Liver (tissue), 9 donors: ENCODE results near the gene C8B. TPM values are rescaled to one million over a fixed set of nuclear protein-coding genes. Genes with fewer than 3 reads are reported as not detected.

ENCODE experiments used
- DNase-seq: peaks from one replicate; pipeline ENCODE4 v3.0.0-alpha.2; 2017; ENCODE audit warnings: low spot score
- H3K27ac ChIP-seq, 2 donors: one replicate each; pipeline ENCODE4 v1.7.0; 2013; ENCODE audit warnings: inconsistent platforms in 2 of 2, low read length in 2 of 2, control low read depth in 1 of 2, low read depth in 1 of 2, mild to moderate bottlenecking in 1 of 2
- H3K27me3 ChIP-seq, 4 donors: one replicate each; pipeline versions ENCODE4 v1.6.1 to v1.7.0; 2013; ENCODE audit warnings: low read length in 3 of 4, inconsistent platforms in 1 of 4, mild to moderate bottlenecking in 1 of 4, moderate library complexity in 1 of 4; ENCODE audit not compliant: control insufficient read depth in 4 of 4, insufficient read depth in 4 of 4
- H3K36me3 ChIP-seq, 4 donors: one replicate each; pipeline versions ENCODE4 v1.6.1 to v1.7.0; 2013; ENCODE audit warnings: low read length in 3 of 4, mild to moderate bottlenecking in 3 of 4, low read depth in 1 of 4, moderate library complexity in 1 of 4; ENCODE audit not compliant: control insufficient read depth in 4 of 4, insufficient read depth in 3 of 4
- H3K4me1 ChIP-seq, 4 donors: one replicate each; pipeline versions ENCODE4 v1.6.1 to v1.7.0; 2013; ENCODE audit warnings: low read length in 3 of 4, mild to moderate bottlenecking in 3 of 4, moderate library complexity in 1 of 4; ENCODE audit not compliant: control insufficient read depth in 4 of 4, insufficient read depth in 4 of 4
- H3K4me3 ChIP-seq, 3 donors: one replicate each; pipeline versions ENCODE4 v1.6.1 to v1.7.0; 2013; ENCODE audit warnings: low read length in 3 of 3, control low read depth in 1 of 3, low read depth in 1 of 3, mild to moderate bottlenecking in 1 of 3
- H3K9ac ChIP-seq, 2 donors: one replicate each; pipeline ENCODE4 v1.7.0; 2013; ENCODE audit warnings: low read length in 2 of 2, mild to moderate bottlenecking in 2 of 2, moderate library complexity in 2 of 2, control low read depth in 1 of 2, low read depth in 1 of 2
- H3K9me3 ChIP-seq, 4 donors: one replicate each; pipeline versions ENCODE4 v1.6.1 to v1.7.0; 2013; ENCODE audit warnings: low read length in 3 of 4; ENCODE audit not compliant: control insufficient read depth in 4 of 4
- EGR1 ChIP-seq, 2 donors: IDR thresholded peaks; 2 replicates each; pipeline ENCODE4 v1.6.1; 2016 to 2018; ENCODE audit warnings: antibody characterized with exemption in 2 of 2, low read depth in 2 of 2
- FOXA1 ChIP-seq: IDR thresholded peaks from 2 replicates; pipeline ENCODE4 v1.6.1; 2016; ENCODE audit warnings: antibody characterized with exemption
- FOXA2 ChIP-seq: IDR thresholded peaks from 2 replicates; pipeline ENCODE4 v1.6.1; 2016; ENCODE audit warnings: antibody characterized with exemption
- GABPA ChIP-seq, 2 donors: IDR thresholded peaks in 1 of 2; conservative IDR thresholded peaks in 1 of 2; 2 replicates each; pipeline ENCODE4 v1.6.1; 2016; ENCODE audit warnings: antibody characterized with exemption in 2 of 2, mild to moderate bottlenecking in 1 of 2, moderate library complexity in 1 of 2
- HNF4A ChIP-seq, 2 donors: conservative IDR thresholded peaks; 2 replicates each; pipeline ENCODE4 v1.6.1; 2016; ENCODE audit warnings: antibody characterized with exemption in 2 of 2, mild to moderate bottlenecking in 2 of 2
- HNF4G ChIP-seq: IDR thresholded peaks from 2 replicates; pipeline ENCODE4 v1.6.1; 2016; ENCODE audit warnings: antibody characterized with exemption
- JUND ChIP-seq, 2 donors: IDR thresholded peaks; 2 replicates each; pipeline ENCODE4 v1.6.1; 2016; ENCODE audit warnings: antibody characterized with exemption in 2 of 2
- NR2F2 ChIP-seq: IDR thresholded peaks from 2 replicates; pipeline ENCODE4 v1.6.1; 2016; ENCODE audit warnings: antibody characterized with exemption
- RAD21 ChIP-seq, 2 donors: IDR thresholded peaks; 2 replicates each; pipeline ENCODE4 v1.6.1; 2016; ENCODE audit warnings: antibody characterized with exemption in 2 of 2, mild to moderate bottlenecking in 2 of 2
- REST ChIP-seq: IDR thresholded peaks from 2 replicates; pipeline ENCODE4 v1.6.1; 2016; ENCODE audit warnings: antibody characterized with exemption, mild to moderate bottlenecking
- RXRA ChIP-seq, 2 donors: IDR thresholded peaks; 2 replicates each; pipeline ENCODE4 v1.6.1; 2017 to 2018; ENCODE audit warnings: antibody characterized with exemption in 2 of 2, mild to moderate bottlenecking in 1 of 2
- SP1 ChIP-seq: IDR thresholded peaks from 2 replicates; pipeline ENCODE4 v1.6.1; 2018; ENCODE audit warnings: antibody characterized with exemption, mild to moderate bottlenecking
- TAF1 ChIP-seq: conservative IDR thresholded peaks from 2 replicates; pipeline ENCODE4 v1.6.1; 2016; ENCODE audit warnings: antibody characterized with exemption, mild to moderate bottlenecking
- YY1 ChIP-seq: IDR thresholded peaks from 2 replicates; pipeline ENCODE4 v1.6.1; 2016; ENCODE audit warnings: antibody characterized with exemption, mild to moderate bottlenecking
- ZBTB33 ChIP-seq: IDR thresholded peaks from 2 replicates; pipeline ENCODE4 v1.6.1; 2016; ENCODE audit warnings: antibody characterized with exemption
- WGBS: extraction: QIAGEN DNeasy Blood & Tissue Kit; methylation state at CpG from one replicate; pipeline ENCODE4 v1.1.7; 2013; 5-methylcytosine and 5-hydroxymethylcytosine counted together
- polyA plus RNA-seq, 2 donors: library from polyadenylated mRNA; stranded (reverse) in 1 of 2; unstranded in 1 of 2; fragments of 200-250 nt in 1 of 2; fragments of >200 nt in 1 of 2; fragmentation: Nextera tagmentation in 1 of 2; extraction: Ambion mirVana in 1 of 2; gene quantifications; one replicate each; pipeline versions ENCODE4 v1.2.1 to v1.2.3, GENCODE V29; 2013 to 2015
- total RNA-seq, 2 donors: library from RNA; depleted of rRNA; stranded (reverse); fragments of >200 nt; gene quantifications; one replicate each; pipeline ENCODE4 v1.2.3, GENCODE V29; 2014
- TF ChIP-seq, protein P1 (sequence below): IDR thresholded peaks from 2 replicates; pipeline ENCODE4 v1.6.1; 2016; ENCODE audit warnings: antibody characterized with exemption
- TF ChIP-seq, protein P2 (sequence below): fragments of 150-350 bp; IDR thresholded peaks from 2 replicates; pipeline ENCODE4 v1.5.1; 2017; ENCODE audit warnings: improper control_type of control experiment, low read depth, low read length; ENCODE audit not compliant: missing input control
- TF ChIP-seq, protein P3 (sequence below): IDR thresholded peaks from 2 replicates; pipeline ENCODE4 v1.6.1; 2016; ENCODE audit warnings: antibody characterized with exemption
- donor health status: healthy.
- donor health status: healthy.
- donor health status: healthy.
- donor health status: healthy.
- donor health status: healthy.

Gene C8B
- total and polyA plus RNA-seq, 4 donors, result 151 to 703 (median 356) TPM

- no peaks in the 10 kb centered on the region for H3K27me3 ChIP-seq
- TF ChIP-seq NR2F2, result peak; percentile 34
- TF ChIP-seq ZBTB33, result peak; percentile 84
- peak; percentile 79 for TF ChIP-seq YY1
- peak; percentile 59 to 67 for TF ChIP-seq RAD21 (IDR thresholded peaks at IDR 0.05)
- TF ChIP-seq FOXA1, result peak; percentile 94
- TF ChIP-seq, protein P1, sequence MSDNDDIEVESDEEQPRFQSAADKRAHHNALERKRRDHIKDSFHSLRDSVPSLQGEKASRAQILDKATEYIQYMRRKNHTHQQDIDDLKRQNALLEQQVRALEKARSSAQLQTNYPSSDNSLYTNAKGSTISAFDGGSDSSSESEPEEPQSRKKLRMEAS, result peak; percentile 99
- TF ChIP-seq GABPA (IDR thresholded peaks at IDR 0.05 in 1 of 2, conservative IDR thresholded peaks at IDR 0.05 in 1 of 2), result no peak
- peak; percentile 45 to 90 for TF ChIP-seq EGR1 (IDR thresholded peaks at IDR 0.05; ENCODE audit: low read depth in 2 of 2)
- peak; percentile 97 for TF ChIP-seq FOXA2
- no peak for TF ChIP-seq TAF1
- TF ChIP-seq JUND (IDR thresholded peaks at IDR 0.05), result peak; percentile 73 to 92
- peak; percentile 89 to 93 for TF ChIP-seq HNF4A (conservative IDR thresholded peaks at IDR 0.05)
- TF ChIP-seq SP1, result peak; percentile 96
- peak; percentile 92 to 97 for TF ChIP-seq RXRA (IDR thresholded peaks at IDR 0.05)
- peak; percentile 77 for TF ChIP-seq REST
- TF ChIP-seq, protein P2, sequence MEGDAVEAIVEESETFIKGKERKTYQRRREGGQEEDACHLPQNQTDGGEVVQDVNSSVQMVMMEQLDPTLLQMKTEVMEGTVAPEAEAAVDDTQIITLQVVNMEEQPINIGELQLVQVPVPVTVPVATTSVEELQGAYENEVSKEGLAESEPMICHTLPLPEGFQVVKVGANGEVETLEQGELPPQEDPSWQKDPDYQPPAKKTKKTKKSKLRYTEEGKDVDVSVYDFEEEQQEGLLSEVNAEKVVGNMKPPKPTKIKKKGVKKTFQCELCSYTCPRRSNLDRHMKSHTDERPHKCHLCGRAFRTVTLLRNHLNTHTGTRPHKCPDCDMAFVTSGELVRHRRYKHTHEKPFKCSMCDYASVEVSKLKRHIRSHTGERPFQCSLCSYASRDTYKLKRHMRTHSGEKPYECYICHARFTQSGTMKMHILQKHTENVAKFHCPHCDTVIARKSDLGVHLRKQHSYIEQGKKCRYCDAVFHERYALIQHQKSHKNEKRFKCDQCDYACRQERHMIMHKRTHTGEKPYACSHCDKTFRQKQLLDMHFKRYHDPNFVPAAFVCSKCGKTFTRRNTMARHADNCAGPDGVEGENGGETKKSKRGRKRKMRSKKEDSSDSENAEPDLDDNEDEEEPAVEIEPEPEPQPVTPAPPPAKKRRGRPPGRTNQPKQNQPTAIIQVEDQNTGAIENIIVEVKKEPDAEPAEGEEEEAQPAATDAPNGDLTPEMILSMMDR, result no peak
- TF ChIP-seq, protein P3, sequence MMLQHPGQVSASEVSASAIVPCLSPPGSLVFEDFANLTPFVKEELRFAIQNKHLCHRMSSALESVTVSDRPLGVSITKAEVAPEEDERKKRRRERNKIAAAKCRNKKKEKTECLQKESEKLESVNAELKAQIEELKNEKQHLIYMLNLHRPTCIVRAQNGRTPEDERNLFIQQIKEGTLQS, result peak; percentile 95
- TF ChIP-seq HNF4G, result peak; percentile 55
- peaks cover 0 to 5% (median 0%) of the 10 kb centered on the region in 4 donors for H3K36me3 ChIP-seq
- no peak overlapping the region for H3K4me3 ChIP-seq
- peaks cover 17 to 64% (median 25%) of the 10 kb centered on the region in 4 donors for H3K4me1 ChIP-seq
- peak overlapping the region in 1 of 2 donors; percentile 94 for H3K9ac ChIP-seq
- H3K27ac ChIP-seq, result peak overlapping the region; percentile 91 to 95
- H3K9me3 ChIP-seq, result no peaks in the 10 kb centered on the region
- DNase-seq, result no peak
- WGBS, result 35% methylated on average over 7 of the region's 7 CpGs
Observed at GRCh38 chr1:56911098-56911938, 54.5 kb downstream of the C8B start.
